ENCODE measurements around the gene CPXM2.

Gene CPXM2

DNA sequence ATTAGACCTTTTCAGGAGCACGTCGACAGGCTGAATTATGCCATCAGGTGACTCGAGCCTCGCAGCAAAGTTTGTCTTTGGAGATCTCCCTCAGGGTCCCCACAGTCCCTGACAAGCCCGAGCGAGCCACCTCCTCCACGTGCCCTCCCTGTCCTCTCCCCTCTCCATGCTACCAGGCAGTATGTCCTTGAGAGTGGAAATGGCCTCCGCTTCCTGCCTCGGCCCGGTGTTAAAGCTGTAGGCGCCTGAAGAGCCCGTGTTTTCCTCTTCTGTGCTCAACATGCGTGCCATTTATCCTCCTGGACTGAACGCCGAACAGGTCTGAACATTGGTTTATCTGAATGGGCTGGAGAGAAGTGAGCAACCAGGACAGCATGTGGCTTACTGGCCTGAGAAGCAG, 142.9 kb downstream of the CPXM2 start:
- TF ChIP-seq, protein P1, sequence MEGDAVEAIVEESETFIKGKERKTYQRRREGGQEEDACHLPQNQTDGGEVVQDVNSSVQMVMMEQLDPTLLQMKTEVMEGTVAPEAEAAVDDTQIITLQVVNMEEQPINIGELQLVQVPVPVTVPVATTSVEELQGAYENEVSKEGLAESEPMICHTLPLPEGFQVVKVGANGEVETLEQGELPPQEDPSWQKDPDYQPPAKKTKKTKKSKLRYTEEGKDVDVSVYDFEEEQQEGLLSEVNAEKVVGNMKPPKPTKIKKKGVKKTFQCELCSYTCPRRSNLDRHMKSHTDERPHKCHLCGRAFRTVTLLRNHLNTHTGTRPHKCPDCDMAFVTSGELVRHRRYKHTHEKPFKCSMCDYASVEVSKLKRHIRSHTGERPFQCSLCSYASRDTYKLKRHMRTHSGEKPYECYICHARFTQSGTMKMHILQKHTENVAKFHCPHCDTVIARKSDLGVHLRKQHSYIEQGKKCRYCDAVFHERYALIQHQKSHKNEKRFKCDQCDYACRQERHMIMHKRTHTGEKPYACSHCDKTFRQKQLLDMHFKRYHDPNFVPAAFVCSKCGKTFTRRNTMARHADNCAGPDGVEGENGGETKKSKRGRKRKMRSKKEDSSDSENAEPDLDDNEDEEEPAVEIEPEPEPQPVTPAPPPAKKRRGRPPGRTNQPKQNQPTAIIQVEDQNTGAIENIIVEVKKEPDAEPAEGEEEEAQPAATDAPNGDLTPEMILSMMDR (IDR thresholded peaks at IDR 0.05; ENCODE audit: control insufficient read depth, insufficient read depth, low read depth, low read length, missing control alignments), result no peak
- DNase-seq (ENCODE audit: low read depth), result no peak
- no peak overlapping the region for H3K4me3 ChIP-seq (ENCODE audit: control insufficient read depth, low read depth, low read length)

DNA sequence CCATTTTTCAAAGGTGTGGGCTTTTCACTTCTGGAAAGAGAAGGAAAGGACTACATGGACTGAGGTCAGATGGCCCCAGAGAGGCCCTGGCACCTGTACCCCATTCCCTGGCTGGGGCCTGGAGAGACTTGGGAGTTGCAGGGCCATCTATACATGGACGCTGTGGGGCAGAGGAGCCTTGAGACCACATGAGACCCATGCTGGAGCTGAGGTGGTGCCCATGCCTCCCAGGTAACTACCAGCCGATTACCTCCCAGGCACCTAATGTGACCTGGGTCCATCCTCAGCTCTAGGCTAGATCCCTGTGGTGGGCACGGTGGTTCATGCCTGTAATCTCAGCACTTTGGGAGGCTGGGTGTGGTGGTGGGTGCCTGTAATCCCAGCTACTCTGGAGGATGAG, 144.2 kb downstream of the CPXM2 start:
- H3K4me3 ChIP-seq (ENCODE audit: control insufficient read depth, low read depth, low read length), result no peak overlapping the region
- TF ChIP-seq, protein P1 (IDR thresholded peaks at IDR 0.05; ENCODE audit: control insufficient read depth, insufficient read depth, low read depth, low read length, missing control alignments), result no peak
- no peak for DNase-seq (ENCODE audit: low read depth)

DNA sequence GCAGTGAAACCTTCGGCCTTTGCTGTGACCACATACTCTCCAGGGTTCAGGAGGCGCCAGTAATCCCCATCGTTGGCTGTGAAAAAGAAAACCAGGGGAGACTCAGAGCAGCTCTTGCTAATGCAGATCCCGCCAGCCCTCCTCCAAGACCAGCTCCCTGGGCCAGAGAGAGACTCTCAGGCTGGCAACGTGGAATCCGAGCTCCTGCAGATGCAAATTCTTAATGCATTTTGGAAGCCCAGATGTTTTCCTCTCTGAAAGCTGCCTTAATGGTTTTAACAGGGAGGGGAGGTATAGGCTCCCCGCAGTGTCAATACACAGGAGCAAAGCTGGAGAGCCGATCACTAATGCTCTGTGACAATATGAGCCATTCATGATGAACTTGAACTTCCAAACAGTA, 144.7 kb downstream of the CPXM2 start:
- TF ChIP-seq, protein P1 (IDR thresholded peaks at IDR 0.05; ENCODE audit: control insufficient read depth, insufficient read depth, low read depth, low read length, missing control alignments), result no peak
- no peak overlapping the region for H3K4me3 ChIP-seq (ENCODE audit: control insufficient read depth, low read depth, low read length)
- DNase-seq (ENCODE audit: low read depth), result no peak

DNA sequence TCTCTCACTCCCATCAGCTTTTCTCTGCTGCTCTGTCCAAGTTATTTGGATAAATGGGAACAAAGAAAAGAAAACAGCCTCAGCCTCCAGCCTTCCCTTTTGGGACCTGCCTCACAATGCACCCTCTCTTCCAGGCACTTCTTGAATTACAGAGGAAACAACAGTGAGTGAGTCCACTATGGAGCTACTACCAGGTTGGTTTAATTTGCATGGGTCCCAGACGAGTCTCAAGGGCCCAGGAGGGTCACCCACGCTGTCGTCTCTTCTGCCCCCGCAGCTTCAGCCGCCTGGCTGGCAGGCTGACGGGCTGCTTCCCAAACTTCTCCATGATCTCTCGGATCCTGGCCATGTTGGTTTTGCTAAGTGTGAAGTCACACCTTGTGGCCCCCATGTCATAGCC, 145.1 kb downstream of the CPXM2 start:
- DNase-seq (ENCODE audit: low read depth), result no peak
- TF ChIP-seq, protein P1 (IDR thresholded peaks at IDR 0.05; ENCODE audit: control insufficient read depth, insufficient read depth, low read depth, low read length, missing control alignments), result no peak
- H3K4me3 ChIP-seq (ENCODE audit: control insufficient read depth, low read depth, low read length), result no peak overlapping the region

DNA sequence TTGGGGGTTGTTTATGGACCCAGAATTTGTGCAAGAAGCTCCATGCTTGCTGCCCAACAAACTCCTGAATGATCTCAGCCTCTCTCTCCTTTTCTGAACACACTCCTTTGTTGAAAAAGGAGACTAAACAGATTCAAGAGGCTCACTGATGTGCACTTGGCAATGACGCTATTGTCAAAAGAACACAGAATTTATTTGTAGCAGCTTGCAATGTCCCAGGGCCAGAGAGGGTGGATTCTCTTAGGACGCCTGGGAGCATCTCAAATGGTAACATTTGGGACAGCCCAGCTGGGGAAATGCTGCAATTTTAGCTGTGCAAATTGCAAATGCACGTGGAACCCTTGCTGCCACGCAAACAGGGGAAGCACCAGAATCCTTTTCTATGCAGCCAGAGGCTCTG, 145.5 kb downstream of the CPXM2 start:
- TF ChIP-seq, protein P1 (IDR thresholded peaks at IDR 0.05; ENCODE audit: control insufficient read depth, insufficient read depth, low read depth, low read length, missing control alignments), result no peak
- DNase-seq (ENCODE audit: low read depth), result no peak
- no peak overlapping the region for H3K4me3 ChIP-seq (ENCODE audit: control insufficient read depth, low read depth, low read length)

DNA sequence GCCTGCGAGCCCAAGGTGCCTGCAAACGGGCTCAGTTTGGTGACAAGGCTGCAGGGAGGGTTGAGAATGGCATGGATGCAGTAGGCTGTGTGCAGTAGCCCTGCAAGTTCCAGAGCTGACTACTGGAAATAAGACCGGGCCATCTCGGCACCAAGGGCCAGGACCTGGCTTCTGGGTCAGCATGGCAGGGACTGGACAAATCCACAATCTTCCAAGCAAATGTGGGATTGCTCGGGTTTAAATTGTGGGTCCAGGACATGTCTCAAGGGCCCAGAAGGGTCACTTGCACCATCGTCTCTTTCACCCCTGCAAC, 147.4 kb downstream of the CPXM2 start:
- TF ChIP-seq, protein P1 (IDR thresholded peaks at IDR 0.05; ENCODE audit: control insufficient read depth, insufficient read depth, low read depth, low read length, missing control alignments), result no peak
- DNase-seq (ENCODE audit: low read depth), result no peak
- H3K4me3 ChIP-seq (ENCODE audit: control insufficient read depth, low read depth, low read length), result no peak overlapping the region

Data from AG09309 (cell line).